ENCODE data around the gene PDIA3.

Gene PDIA3

DNA sequence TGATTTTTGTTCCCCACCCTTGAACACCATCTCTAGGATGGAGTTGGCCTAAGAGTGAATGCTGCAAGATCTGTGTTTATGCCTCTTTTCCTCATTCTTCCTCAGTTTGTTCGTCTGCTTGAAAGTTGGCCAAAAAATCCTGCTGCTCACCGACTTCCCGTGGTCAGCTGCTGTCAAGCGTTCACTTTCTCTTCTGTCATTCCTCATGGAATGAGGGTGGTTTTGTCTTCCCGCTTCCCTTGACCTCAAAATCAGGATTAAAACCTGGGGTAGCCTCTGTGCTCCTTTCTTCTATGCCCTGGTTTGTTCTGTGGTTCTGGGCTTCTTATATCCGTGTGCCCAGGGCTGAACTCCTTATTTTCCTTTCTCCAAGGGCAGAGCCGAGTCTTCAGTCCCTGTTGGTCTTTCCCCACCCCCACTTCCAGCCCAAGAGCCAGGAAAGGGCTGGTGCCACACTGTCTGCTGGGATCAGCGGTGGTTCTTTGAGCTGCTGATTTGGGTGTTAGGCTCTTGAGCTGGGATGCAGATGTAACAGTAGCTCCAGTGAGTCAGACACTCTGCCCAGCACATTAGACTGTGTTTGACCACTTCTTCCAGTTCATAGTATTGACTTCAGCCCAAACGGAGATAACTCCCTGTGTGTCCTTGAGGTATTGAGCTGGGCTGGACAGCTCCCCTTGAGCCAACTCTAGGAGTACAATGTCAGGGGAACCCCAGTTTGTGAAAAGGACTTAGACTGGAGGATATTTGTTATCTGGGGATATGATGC lies 48.2 kb downstream of the PDIA3 start:
- TF ChIP-seq ZNF274 (IDR thresholded peaks at IDR 0.05; ENCODE audit: low read depth, low read length) = no peak
- no peaks in the 10 kb centered on the region for H3K9me3 ChIP-seq (ENCODE audit: insufficient read depth, low read length)
- H3K4me1 ChIP-seq (ENCODE audit: insufficient read depth, insufficient read length) = peaks cover 9% of the 10 kb centered on the region
- DNase-seq (ENCODE audit: low read depth, low spot score) = no peak
- peak overlapping the region; percentile 8 for H3K4me3 ChIP-seq (ENCODE audit: insufficient read length, low read depth)
- no peaks in the 10 kb centered on the region for H3K27me3 ChIP-seq (ENCODE audit: insufficient read depth, insufficient read length)
- no peak overlapping the region for H3K9ac ChIP-seq (ENCODE audit: insufficient read length, low read depth)
- peaks cover 56% of the 10 kb centered on the region for H3K36me3 ChIP-seq (ENCODE audit: insufficient read depth, insufficient read length, low read length)

DNA sequence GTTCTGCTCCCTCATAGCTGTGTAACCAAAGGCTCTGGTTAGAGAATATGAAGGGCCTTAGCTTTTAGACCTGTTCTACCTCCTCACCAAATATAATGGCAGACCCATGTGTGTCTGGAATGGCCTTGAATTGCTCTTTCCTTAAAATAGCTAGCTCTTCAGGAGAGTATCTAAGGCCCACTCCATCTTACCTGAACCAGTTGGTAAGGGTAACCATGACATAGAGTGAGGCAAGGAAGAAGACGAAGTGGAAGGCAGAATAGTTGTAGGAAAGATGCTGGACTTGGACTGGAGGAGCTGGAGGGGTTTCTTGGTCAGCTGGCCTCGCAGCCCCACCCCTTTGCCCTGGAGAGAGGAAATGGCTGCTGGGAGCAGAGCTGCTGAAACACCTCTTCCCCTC lies 49.0 kb downstream of the PDIA3 start:
- H3K4me3 ChIP-seq (ENCODE audit: insufficient read length, low read depth) = no peak overlapping the region
- H3K9me3 ChIP-seq (ENCODE audit: insufficient read depth, low read length) = no peaks in the 10 kb centered on the region
- no peak overlapping the region for H3K9ac ChIP-seq (ENCODE audit: insufficient read length, low read depth)
- no peaks in the 10 kb centered on the region for H3K27me3 ChIP-seq (ENCODE audit: insufficient read depth, insufficient read length)
- no peak for DNase-seq (ENCODE audit: low read depth, low spot score)
- H3K4me1 ChIP-seq (ENCODE audit: insufficient read depth, insufficient read length) = peaks cover 9% of the 10 kb centered on the region
- peaks cover 63% of the 10 kb centered on the region for H3K36me3 ChIP-seq (ENCODE audit: insufficient read depth, insufficient read length, low read length)
- TF ChIP-seq ZNF274 (IDR thresholded peaks at IDR 0.05; ENCODE audit: low read depth, low read length) (no peak), SUZ12 (IDR thresholded peaks at IDR 0.05; ENCODE audit: extremely low read depth, insufficient read depth, insufficient read length) (no peak), YY1 (IDR thresholded peaks at IDR 0.05; ENCODE audit: insufficient read depth, insufficient read length) (no peak)

DNA sequence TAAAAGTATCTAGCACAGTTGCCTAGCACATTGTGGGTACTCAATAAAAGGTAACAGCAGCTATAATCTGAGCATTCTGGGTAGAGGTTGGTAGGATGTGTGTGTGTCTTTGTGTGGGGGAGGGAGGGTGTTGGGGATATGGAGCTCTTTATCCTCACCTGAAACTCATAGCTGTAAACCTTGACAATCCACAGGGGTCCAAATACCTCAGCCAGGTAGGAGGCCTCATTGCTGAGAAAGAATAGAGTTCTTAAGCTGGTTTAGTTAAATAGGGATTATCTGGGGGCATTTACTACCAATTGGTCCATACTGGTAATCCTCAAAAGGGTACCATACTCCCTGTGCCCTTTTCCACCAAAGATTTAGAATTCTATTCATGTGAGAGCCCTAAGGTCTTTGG lies 49.8 kb downstream of the PDIA3 start:
- Histone ChIP-seq H3K4me1 (ENCODE audit: insufficient read depth, insufficient read length) (peaks cover 9% of the 10 kb centered on the region), H3K27me3 (ENCODE audit: insufficient read depth, insufficient read length) (no peaks in the 10 kb centered on the region), H3K4me3 (ENCODE audit: insufficient read length, low read depth) (no peak overlapping the region), H3K9ac (ENCODE audit: insufficient read length, low read depth) (no peak overlapping the region), H3K36me3 (ENCODE audit: insufficient read depth, insufficient read length, low read length) (peaks cover 65% of the 10 kb centered on the region), H3K9me3 (ENCODE audit: insufficient read depth, low read length) (no peaks in the 10 kb centered on the region)
- no peak for DNase-seq (ENCODE audit: low read depth, low spot score)
- TF ChIP-seq YY1 (IDR thresholded peaks at IDR 0.05; ENCODE audit: insufficient read depth, insufficient read length) = no peak
- no peak for TF ChIP-seq SUZ12 (IDR thresholded peaks at IDR 0.05; ENCODE audit: extremely low read depth, insufficient read depth, insufficient read length)
- TF ChIP-seq ZNF274 (IDR thresholded peaks at IDR 0.05; ENCODE audit: low read depth, low read length) = no peak

- Histone ChIP-seq H3K9me3 (ENCODE audit: insufficient read depth, low read length) (no peaks in the 10 kb centered on the region), H3K9ac (ENCODE audit: insufficient read length, low read depth) (no peak overlapping the region), H3K4me1 (ENCODE audit: insufficient read depth, insufficient read length) (peaks cover 9% of the 10 kb centered on the region), H3K27me3 (ENCODE audit: insufficient read depth, insufficient read length) (no peaks in the 10 kb centered on the region), H3K4me3 (ENCODE audit: insufficient read length, low read depth) (no peak overlapping the region), H3K36me3 (ENCODE audit: insufficient read depth, insufficient read length, low read length) (peaks cover 70% of the 10 kb centered on the region)
- no peak for DNase-seq (ENCODE audit: low read depth, low spot score)
- TF ChIP-seq YY1 (IDR thresholded peaks at IDR 0.05; ENCODE audit: insufficient read depth, insufficient read length) (no peak), SUZ12 (IDR thresholded peaks at IDR 0.05; ENCODE audit: extremely low read depth, insufficient read depth, insufficient read length) (no peak), ZNF274 (IDR thresholded peaks at IDR 0.05; ENCODE audit: low read depth, low read length) (no peak)
Observed at GRCh38 chr15:43796566-43796965, 50.3 kb downstream of the PDIA3 start.

GRCh38 chr15:43799209-43799944 lies 53.1 kb downstream of the PDIA3 start:
- TF ChIP-seq ZNF274 (IDR thresholded peaks at IDR 0.05; ENCODE audit: low read depth, low read length) (no peak), SUZ12 (IDR thresholded peaks at IDR 0.05; ENCODE audit: extremely low read depth, insufficient read depth, insufficient read length) (no peak), YY1 (IDR thresholded peaks at IDR 0.05; ENCODE audit: insufficient read depth, insufficient read length) (no peak)
- peaks cover 5% of the 10 kb centered on the region for H3K4me1 ChIP-seq (ENCODE audit: insufficient read depth, insufficient read length)
- no peak overlapping the region for H3K4me3 ChIP-seq (ENCODE audit: insufficient read length, low read depth)
- H3K9me3 ChIP-seq (ENCODE audit: insufficient read depth, low read length) = no peaks in the 10 kb centered on the region
- H3K36me3 ChIP-seq (ENCODE audit: insufficient read depth, insufficient read length, low read length) = peaks cover 72% of the 10 kb centered on the region
- H3K27me3 ChIP-seq (ENCODE audit: insufficient read depth, insufficient read length) = no peaks in the 10 kb centered on the region
- no peak overlapping the region for H3K9ac ChIP-seq (ENCODE audit: insufficient read length, low read depth)
- no peak for DNase-seq (ENCODE audit: low read depth, low spot score)

GRCh38 chr15:43799945-43800285 lies 53.7 kb downstream of the PDIA3 start, which contains the start of gene SERINC4:
SERINC4 (minus strand) TSS chr15:43800220; CDS start chr15:43799986, 234 bp downstream.
- no peak for DNase-seq (ENCODE audit: low read depth, low spot score)

More at GRCh38 chr15:43799945-43800285, 53.7 kb downstream of the PDIA3 start, which contains the start of gene SERINC4:
- Histone ChIP-seq H3K4me1 (ENCODE audit: insufficient read depth, insufficient read length) (peaks cover 3% of the 10 kb centered on the region), H3K9ac (ENCODE audit: insufficient read length, low read depth) (peak within 1 kb of the TSS; percentile 91), H3K9me3 (ENCODE audit: insufficient read depth, low read length) (no peaks in the 10 kb centered on the region), H3K27me3 (ENCODE audit: insufficient read depth, insufficient read length) (no peaks in the 10 kb centered on the region), H3K4me3 (ENCODE audit: insufficient read length, low read depth) (peak within 1 kb of the TSS; percentile 89), H3K36me3 (ENCODE audit: insufficient read depth, insufficient read length, low read length) (peaks cover 72% of the 10 kb centered on the region)
- no peak for TF ChIP-seq SUZ12 (IDR thresholded peaks at IDR 0.05; ENCODE audit: extremely low read depth, insufficient read depth, insufficient read length)
- no peak for TF ChIP-seq ZNF274 (IDR thresholded peaks at IDR 0.05; ENCODE audit: low read depth, low read length)
- TF ChIP-seq YY1 (IDR thresholded peaks at IDR 0.05; ENCODE audit: insufficient read depth, insufficient read length) = no peak
